NT2/D1 (cell line): ENCODE results near the gene GPNMB.

Source experiments
- DNase-seq: peaks from one replicate; pipeline ENCODE4 v3.0.0-alpha.2; 2011; ENCODE audit warnings: low read depth, low spot score
- H3K27me3 ChIP-seq: 2 replicates; pipeline ENCODE4 v1.6.0; 2011; ENCODE audit warnings: mild to moderate bottlenecking; ENCODE audit not compliant: insufficient read length, insufficient read depth
- H3K36me3 ChIP-seq: 2 replicates; pipeline ENCODE4 v1.6.1; 2011; ENCODE audit warnings: mild to moderate bottlenecking, low read length, mixed read lengths; ENCODE audit not compliant: insufficient read depth, insufficient read length
- H3K4me1 ChIP-seq: 2 replicates; pipeline ENCODE4 v1.5.1; 2011; ENCODE audit not compliant: insufficient read depth, insufficient read length
- H3K4me3 ChIP-seq: 2 replicates; pipeline ENCODE4 v1.5.1; 2011; ENCODE audit warnings: low read depth; ENCODE audit not compliant: insufficient read length
- H3K9ac ChIP-seq: 2 replicates; pipeline ENCODE4 v1.6.0; 2011; ENCODE audit warnings: low read depth; ENCODE audit not compliant: insufficient read length
- H3K9me3 ChIP-seq: 2 replicates; pipeline ENCODE4 v1.5.1; 2011; ENCODE audit warnings: mild to moderate bottlenecking, low read length; ENCODE audit not compliant: insufficient read depth
- SUZ12 ChIP-seq: IDR thresholded peaks from 2 replicates; pipeline ENCODE4 v1.6.1; 2011; ENCODE audit not compliant: insufficient read length, insufficient read depth; ENCODE audit errors: extremely low read depth
- YY1 ChIP-seq: IDR thresholded peaks from 2 replicates; pipeline ENCODE4 v1.6.1; 2011; ENCODE audit not compliant: insufficient read length, insufficient read depth
- ZNF274 ChIP-seq: IDR thresholded peaks from 2 replicates; pipeline ENCODE4 v1.6.1; 2011; ENCODE audit warnings: mild to moderate bottlenecking, low read depth, low read length

The GPNMB gene

DNA sequence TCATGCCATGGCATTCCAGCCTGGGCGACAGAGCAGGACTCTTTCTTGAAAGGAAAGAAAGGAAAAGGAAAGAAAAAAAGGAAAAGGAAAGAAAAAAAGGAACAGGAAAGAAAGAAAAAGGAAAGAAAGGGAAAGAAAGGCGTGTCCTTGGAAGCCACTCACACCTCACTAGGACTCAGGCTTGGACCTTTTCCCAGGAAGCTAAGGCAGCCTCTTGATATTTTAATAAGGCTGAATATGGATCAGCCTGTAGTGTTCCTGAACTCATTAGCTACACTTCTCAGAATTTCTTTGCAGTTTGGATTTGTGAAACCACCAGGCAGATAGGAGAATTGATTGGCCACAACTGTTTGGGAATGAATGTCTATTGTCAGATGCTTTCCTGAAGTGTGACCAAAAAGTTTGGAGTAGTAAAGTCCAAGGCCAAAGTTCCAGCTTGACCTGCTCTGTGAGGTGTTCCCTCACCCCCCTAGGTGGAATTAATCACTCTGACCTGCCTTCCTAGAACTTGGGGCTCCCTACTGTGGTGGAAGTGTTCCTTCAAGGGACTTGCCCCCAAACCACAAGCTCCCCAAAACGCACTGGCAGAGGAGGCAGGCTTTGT lies 45.5 kb downstream of the GPNMB start:
- DNase-seq: no peak
- H3K27me3 ChIP-seq: no peaks in the 10 kb centered on the region
- peaks cover 5% of the 10 kb centered on the region for H3K4me1 ChIP-seq
- no peak overlapping the region for H3K9ac ChIP-seq
- TF ChIP-seq YY1: no peak
- TF ChIP-seq SUZ12: no peak
- TF ChIP-seq ZNF274: no peak
- no peak overlapping the region for H3K4me3 ChIP-seq
- no peaks in the 10 kb centered on the region for H3K36me3 ChIP-seq
- H3K9me3 ChIP-seq: no peaks in the 10 kb centered on the region

GRCh38 chr7:23292623-23293022 lies 46.0 kb downstream of the GPNMB start:
- no peak for DNase-seq
- no peak overlapping the region for H3K9ac ChIP-seq
- H3K4me3 ChIP-seq: no peak overlapping the region
- H3K9me3 ChIP-seq: no peaks in the 10 kb centered on the region
- TF ChIP-seq ZNF274 (no peak), YY1 (no peak), SUZ12 (no peak)
- peaks cover 3% of the 10 kb centered on the region for H3K4me1 ChIP-seq
- H3K36me3 ChIP-seq: no peaks in the 10 kb centered on the region
- no peaks in the 10 kb centered on the region for H3K27me3 ChIP-seq

DNA sequence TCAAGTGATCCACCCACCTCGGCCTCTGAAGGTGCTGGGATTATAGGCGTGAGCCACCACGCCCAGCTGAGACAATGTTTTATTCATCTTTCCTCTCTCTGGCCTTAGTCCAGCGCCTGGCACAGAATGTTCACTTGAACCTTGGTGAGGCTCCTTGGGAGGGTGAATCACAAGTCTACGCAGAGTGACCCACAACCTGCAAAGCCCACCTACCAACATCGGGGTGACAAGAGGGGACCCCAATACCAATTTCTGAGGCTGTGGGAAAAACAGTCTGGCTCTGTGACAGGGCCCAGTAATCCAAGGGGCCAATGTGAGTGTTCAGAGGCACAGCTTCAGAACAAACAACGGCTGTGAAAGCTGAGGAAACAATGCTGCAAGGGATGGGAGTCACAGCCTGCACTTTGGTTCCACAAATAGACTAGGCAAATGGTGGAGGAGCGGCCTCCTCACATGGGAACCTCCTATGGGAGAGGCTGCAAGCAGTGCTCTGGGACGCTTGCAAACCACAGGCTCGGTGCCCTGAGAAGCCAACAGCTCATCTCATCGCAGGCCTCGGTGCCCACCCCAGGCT lies 47.0 kb downstream of the GPNMB start:
- no peak for DNase-seq
- Histone ChIP-seq H3K36me3 (no peaks in the 10 kb centered on the region), H3K4me1 (peaks cover 3% of the 10 kb centered on the region), H3K4me3 (no peak overlapping the region), H3K9ac (no peak overlapping the region), H3K9me3 (no peaks in the 10 kb centered on the region), H3K27me3 (no peaks in the 10 kb centered on the region)
- TF ChIP-seq SUZ12 (no peak), YY1 (no peak), ZNF274 (no peak)

- Histone ChIP-seq H3K4me3 (no peak overlapping the region), H3K9ac (no peak overlapping the region)
- DNase-seq: no peak
Observed at GRCh38 chr7:23294549-23295400, 48.2 kb downstream of the GPNMB start.

DNA sequence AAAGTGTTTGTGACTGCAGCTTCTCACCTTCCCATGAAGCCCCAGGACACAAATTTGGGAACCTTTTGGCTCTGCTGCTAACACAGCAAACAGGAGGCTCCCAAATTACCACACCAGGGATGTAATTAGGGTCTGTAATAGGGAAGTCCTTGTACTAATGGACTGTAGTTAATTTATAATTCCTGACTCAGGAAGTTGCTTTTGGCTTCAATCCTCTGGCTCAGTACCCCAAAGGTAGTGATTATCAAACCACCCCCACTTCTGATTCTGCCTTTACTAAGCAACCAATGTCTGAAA lies 48.8 kb downstream of the GPNMB start:
- no peak overlapping the region for H3K9ac ChIP-seq
- H3K4me1 ChIP-seq: peaks cover 3% of the 10 kb centered on the region
- no peak overlapping the region for H3K4me3 ChIP-seq
- no peak for TF ChIP-seq ZNF274
- TF ChIP-seq SUZ12: no peak
- no peak for TF ChIP-seq YY1
- no peaks in the 10 kb centered on the region for H3K9me3 ChIP-seq
- H3K36me3 ChIP-seq: peaks cover 2% of the 10 kb centered on the region
- DNase-seq: no peak
- H3K27me3 ChIP-seq: no peaks in the 10 kb centered on the region

More at GRCh38 chr7:23294549-23295400, 48.2 kb downstream of the GPNMB start:
- no peaks in the 10 kb centered on the region for H3K9me3 ChIP-seq
- H3K36me3 ChIP-seq: no peaks in the 10 kb centered on the region
- H3K4me1 ChIP-seq: peaks cover 3% of the 10 kb centered on the region
- H3K27me3 ChIP-seq: no peaks in the 10 kb centered on the region
- no peak for TF ChIP-seq ZNF274
- TF ChIP-seq YY1: no peak
- TF ChIP-seq SUZ12: no peak

DNA sequence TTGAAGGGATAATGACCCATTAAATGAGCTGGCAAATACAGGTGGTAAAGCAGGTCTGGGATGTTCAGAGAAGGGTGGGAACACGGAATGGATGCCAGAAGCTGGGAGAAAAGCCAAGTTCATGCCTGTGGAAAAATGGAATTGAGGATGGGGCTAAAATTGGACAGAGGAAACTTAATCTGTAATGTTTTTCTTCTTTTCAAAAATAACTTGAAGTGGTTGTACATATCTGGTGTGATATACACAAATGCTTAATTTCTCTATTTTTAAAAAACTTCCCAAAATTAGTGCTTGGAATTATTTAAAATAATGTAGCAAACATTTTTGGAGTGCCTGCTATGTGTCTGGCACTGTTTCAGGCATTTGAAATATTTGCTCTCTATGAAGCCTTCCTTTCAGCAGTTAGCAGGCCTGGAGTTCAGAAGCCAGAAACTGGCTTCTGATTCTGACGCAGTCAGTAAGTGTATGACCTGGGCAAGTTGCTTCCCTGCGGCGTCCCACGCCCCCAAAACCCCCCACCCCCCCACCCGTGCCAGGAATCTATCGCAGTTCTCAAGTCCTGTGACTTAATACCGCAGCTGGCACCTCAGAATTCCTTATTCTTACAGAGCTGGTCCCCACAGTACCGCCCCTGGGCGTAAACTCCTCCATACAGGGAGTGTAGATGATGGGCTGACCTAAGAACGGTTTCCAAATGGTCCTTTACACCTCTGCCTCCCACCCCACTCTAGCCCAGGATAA lies 51.7 kb downstream of the GPNMB start:
- no peak overlapping the region for H3K9ac ChIP-seq
- no peaks in the 10 kb centered on the region for H3K27me3 ChIP-seq
- no peaks in the 10 kb centered on the region for H3K4me1 ChIP-seq
- peaks cover 28% of the 10 kb centered on the region for H3K36me3 ChIP-seq
- TF ChIP-seq ZNF274 (no peak), SUZ12 (no peak), YY1 (no peak)
- DNase-seq: no peak
- no peak overlapping the region for H3K4me3 ChIP-seq
- no peaks in the 10 kb centered on the region for H3K9me3 ChIP-seq

DNA sequence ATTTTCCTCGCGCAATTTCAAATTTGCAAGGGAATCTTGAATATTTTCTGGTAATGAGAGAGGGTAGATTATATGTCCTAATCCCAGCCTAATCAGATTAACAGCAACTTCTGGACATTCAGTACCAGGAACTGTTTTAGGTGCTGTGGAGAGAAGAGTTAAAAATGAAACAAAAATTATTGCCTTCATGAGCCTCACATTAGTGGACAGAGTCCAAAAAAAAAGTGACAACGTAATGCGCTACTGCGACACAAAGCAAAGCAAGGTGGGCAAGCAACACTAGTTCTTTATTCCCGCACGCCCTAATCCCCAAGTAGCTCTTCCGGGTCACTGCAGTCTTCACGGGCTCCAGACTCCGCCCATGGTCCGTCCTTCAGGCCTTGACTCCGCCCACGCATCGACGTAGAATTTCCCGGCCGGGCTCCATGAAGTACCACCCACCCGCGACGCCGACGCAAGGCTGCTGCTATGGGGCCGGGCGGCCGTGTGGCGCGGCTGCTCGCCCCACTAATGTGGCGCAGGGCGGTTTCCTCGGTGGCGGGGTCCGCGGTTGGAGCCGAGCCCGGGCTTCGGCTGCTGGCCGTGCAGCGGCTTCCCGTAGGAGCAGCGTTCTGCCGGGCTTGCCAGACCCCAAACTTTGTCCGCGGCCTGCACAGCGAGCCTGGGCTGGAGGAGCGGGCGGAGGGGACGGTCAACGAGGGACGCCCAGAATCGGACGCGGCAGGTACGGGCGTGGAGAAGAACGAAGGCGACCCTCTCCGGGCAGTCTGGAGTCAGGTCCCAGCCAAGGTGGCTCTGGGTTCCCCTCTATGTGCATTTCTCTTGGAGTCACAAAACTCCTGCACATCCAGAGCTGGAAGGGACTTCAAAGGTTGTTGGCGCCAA lies 52.6 kb downstream of the GPNMB start, which contains the start of gene MALSU1:
MALSU1 (plus strand) TSS at position 455 of the 885 bp plus-strand sequence; CDS start at position 469, 14 bp downstream.
- peak; percentile 99 for DNase-seq
- Histone ChIP-seq H3K9ac (peak within 1 kb of the TSS; percentile 96), H3K36me3 (peaks cover 34% of the 10 kb centered on the region), H3K9me3 (no peaks in the 10 kb centered on the region), H3K4me1 (no peaks in the 10 kb centered on the region), H3K4me3 (peak within 1 kb of the TSS; percentile 91), H3K27me3 (no peaks in the 10 kb centered on the region)
- TF ChIP-seq SUZ12 (no peak), YY1 (no peak), ZNF274 (no peak)
